CD4-positive, alpha-beta memory T cell (primary cell): ENCODE results near the gene PSEN1. TPM values are rescaled to one million over a fixed set of nuclear protein-coding genes. Genes with fewer than 3 reads are reported as not detected.

Experiments
- CTCF ChIA-PET: fragments of 350-600 bp; sonication (Branson Sonifier 250); formaldehyde crosslinking; loops from one replicate; lab custom pipeline; 2021; ENCODE audit warnings: inconsistent platforms; ENCODE audit not compliant: partially characterized antibody; lab: Charles Lee
- POLR2A ChIA-PET: fragments of 350-600 bp; sonication (Branson Sonifier 250); formaldehyde crosslinking; loops from one replicate; lab custom pipeline; 2021; ENCODE audit not compliant: partially characterized antibody; lab: Charles Lee
- DNase-seq, 5 donors: peaks; one replicate each; pipeline versions ENCODE4 v3.0.0 to v3.0.0-alpha.2; 2020 to 2022; ENCODE audit warnings: mixed read lengths in 1 of 5
- H3K27ac ChIP-seq: one replicate; pipeline ENCODE4 v1.7.0; 2013; ENCODE audit warnings: low read depth, low read length
- H3K27me3 ChIP-seq: 2 replicates; pipeline ENCODE4 v1.7.0; 2013; ENCODE audit warnings: mild to moderate bottlenecking, low read length, moderate library complexity; ENCODE audit not compliant: insufficient read depth
- H3K36me3 ChIP-seq: 2 replicates; pipeline ENCODE4 v1.7.0; 2013; ENCODE audit warnings: mild to moderate bottlenecking, low read length, moderate library complexity; ENCODE audit not compliant: insufficient read depth
- H3K4me1 ChIP-seq: 2 replicates; pipeline ENCODE4 v1.7.0; 2013; ENCODE audit warnings: mild to moderate bottlenecking, low read length, moderate library complexity; ENCODE audit not compliant: insufficient read depth
- H3K4me3 ChIP-seq, 2 donors: one replicate each; pipeline ENCODE4 v1.7.0; 2013; ENCODE audit warnings: low read length in 2 of 2, mild to moderate bottlenecking in 1 of 2
- H3K9me3 ChIP-seq, 2 donors: one replicate each; pipeline ENCODE4 v1.7.0; 2013; ENCODE audit warnings: low read length in 2 of 2, control low read depth in 1 of 2; ENCODE audit not compliant: control insufficient read depth in 1 of 2
- H3K27ac Mint-ChIP-seq, 7 donors: one replicate each; pipeline ENCODE4 v1.8.0; 2020 to 2021; ENCODE audit warnings: mixed read lengths in 7 of 7, mild to moderate bottlenecking in 6 of 7, inconsistent platforms in 3 of 7, moderate library complexity in 3 of 7
- H3K27me3 Mint-ChIP-seq, 2 donors: one replicate each; pipeline ENCODE4 v1.8.0; 2020 to 2021; ENCODE audit warnings: mixed read lengths in 2 of 2
- H3K36me3 Mint-ChIP-seq, 2 donors: one replicate each; pipeline ENCODE4 v1.8.0; 2020 to 2021; ENCODE audit warnings: mixed read lengths in 2 of 2, inconsistent platforms in 1 of 2, mild to moderate bottlenecking in 1 of 2
- H3K4me1 Mint-ChIP-seq, 4 donors: one replicate each; pipeline ENCODE4 v1.8.0; 2020 to 2021; ENCODE audit warnings: mixed read lengths in 4 of 4, mild to moderate bottlenecking in 1 of 4
- H3K4me3 Mint-ChIP-seq, 8 donors: one replicate each; pipeline ENCODE4 v1.8.0; 2020 to 2021; ENCODE audit warnings: mixed read lengths in 8 of 8, mild to moderate bottlenecking in 7 of 8, moderate library complexity in 6 of 8, inconsistent platforms in 3 of 8
- H3K9me3 Mint-ChIP-seq, 8 donors: one replicate each; pipeline ENCODE4 v1.8.0; 2020 to 2021; ENCODE audit warnings: mixed read lengths in 8 of 8, mild to moderate bottlenecking in 5 of 8, inconsistent platforms in 3 of 8, moderate library complexity in 1 of 8
- intact Hi-C: fragments of 100-400 bp; cut with micrococcal nuclease; formaldehyde crosslinking; loops from one replicate; pipeline ENCODE4 v1.15.1; 2023
- polyA plus RNA-seq, 2 donors: library from polyadenylated mRNA; unstranded; fragments of 300-500 nt; fragmentation: Illumina TruSeq; gene quantifications; one replicate each; pipeline ENCODE4 v1.2.3, GENCODE V29; 2021
- total RNA-seq, 2 experiments: library from RNA; stranded (reverse); gene quantifications; one replicate each; pipeline ENCODE4 v1.2.3, GENCODE V29; 2021

PSEN1 gene
- total and polyA plus RNA-seq, 4 experiments from 2014 or later = 36.0 to 51.7 (median 41.8) TPM

- peak overlapping the region in 1 of 2 donors; percentile 58 for H3K4me3 ChIP-seq
- ChIA-PET CTCF (interaction anchor here (0.8 to 1.7 kb wide), 6 partner anchors 10 to 109 kb away, joined by 3 to 5 read pairs (median 4); partner anchors contain the start of genes RBM25 and ZFYVE1), POLR2A (interaction anchor here (0.6 to 3.6 kb wide), 17 partner anchors 8 to 948 kb away, joined by 3 to 46 read pairs (median 4); partner anchors contain the start of genes ALDH6A1, COQ6, DCAF4 and DNAL1)
- Mint-ChIP-seq H3K27me3 (no peaks in the 10 kb centered on the region), H3K4me1 (peaks cover 22 to 39% (median 26%) of the 10 kb centered on the region in 4 donors), H3K27ac (peak overlapping the region; percentile 93 to 100 (median 99)), H3K4me3 (peak overlapping the region; percentile 89 to 98 (median 96)), H3K36me3 (peaks cover 13 to 14% of the 10 kb centered on the region in 2 donors), H3K9me3 (peaks cover 0 to 21% (median 13%) of the 10 kb centered on the region in 8 donors)
- H3K27me3 ChIP-seq = no peaks in the 10 kb centered on the region
- intact Hi-C loops = loop anchor here (1.0 kb wide), 2 partner anchors 78 to 109 kb away; partner anchors contain the start of genes RBM25 and ZFYVE1
- H3K36me3 ChIP-seq = no peaks in the 10 kb centered on the region
- H3K4me1 ChIP-seq = peaks cover 22% of the 10 kb centered on the region
- H3K27ac ChIP-seq = peak overlapping the region; percentile 90
- no peak for DNase-seq
- no peaks in the 10 kb centered on the region for H3K9me3 ChIP-seq
Observed at GRCh38 chr14:73136085-73136386, 271 bp upstream of the PSEN1 start.

GRCh38 chr14:73140811-73141323 lies 4.6 kb downstream of the PSEN1 start:
- no peak for DNase-seq
- intact Hi-C loops = no loop called here
- peak overlapping the region; percentile 13 to 75 (median 43) for H3K27ac Mint-ChIP-seq
- H3K27me3 Mint-ChIP-seq = no peaks in the 10 kb centered on the region
- Histone ChIP-seq H3K27ac (no peak overlapping the region), H3K27me3 (no peaks in the 10 kb centered on the region), H3K9me3 (no peaks in the 10 kb centered on the region), H3K4me3 (no peak overlapping the region), H3K4me1 (peaks cover 28% of the 10 kb centered on the region), H3K36me3 (no peaks in the 10 kb centered on the region)
- H3K4me1 Mint-ChIP-seq = peaks cover 37 to 56% (median 43%) of the 10 kb centered on the region in 4 donors
- peaks cover 0 to 2% (median 0%) of the 10 kb centered on the region in 8 donors for H3K9me3 Mint-ChIP-seq
- H3K36me3 Mint-ChIP-seq = peaks cover 5 to 20% of the 10 kb centered on the region in 2 donors
- H3K4me3 Mint-ChIP-seq = peak overlapping the region in 3 of 8 donors; percentile 21 to 54 (median 52)
- CTCF ChIA-PET = no interaction called here
- POLR2A ChIA-PET = no interaction called here

DNA sequence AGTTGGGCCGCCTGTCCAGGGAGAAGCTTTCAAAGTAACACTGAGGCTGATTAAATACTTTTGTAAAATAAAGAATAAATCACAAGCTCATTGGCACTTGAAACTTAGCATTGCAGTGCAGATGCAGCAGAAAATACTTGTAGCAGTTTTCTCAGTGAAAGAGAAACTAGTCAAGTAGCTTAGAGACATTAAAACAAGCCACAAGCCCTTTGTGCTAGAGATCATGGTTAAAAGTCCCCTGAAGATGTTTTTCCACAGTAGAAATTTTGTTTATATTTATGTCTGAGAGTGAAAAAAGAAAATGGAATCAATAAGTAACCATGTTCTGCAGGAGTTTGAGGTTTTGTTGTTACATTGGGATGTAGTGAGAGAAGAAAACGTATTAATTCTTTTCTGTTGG lies 5.9 kb downstream of the PSEN1 start:
- ChIA-PET POLR2A (no interaction called here), CTCF (no interaction called here)
- no peak overlapping the region for H3K27ac ChIP-seq
- H3K9me3 ChIP-seq = no peaks in the 10 kb centered on the region
- no peaks in the 10 kb centered on the region for H3K36me3 ChIP-seq
- no peaks in the 10 kb centered on the region for H3K27me3 ChIP-seq
- no peak overlapping the region for H3K4me3 ChIP-seq
- Mint-ChIP-seq H3K27ac (peak overlapping the region in 5 of 7 donors; percentile 29 to 81 (median 54)), H3K4me1 (peaks cover 31 to 49% (median 41%) of the 10 kb centered on the region in 4 donors), H3K9me3 (no peaks in the 10 kb centered on the region), H3K4me3 (peak overlapping the region in 1 of 8 donors; percentile 13), H3K27me3 (no peaks in the 10 kb centered on the region), H3K36me3 (peaks cover 5 to 18% of the 10 kb centered on the region in 2 donors)
- intact Hi-C loops = no loop called here
- H3K4me1 ChIP-seq = peaks cover 22% of the 10 kb centered on the region
- no peak for DNase-seq

- H3K9me3 ChIP-seq = no peaks in the 10 kb centered on the region
- peaks cover 30 to 43% (median 37%) of the 10 kb centered on the region in 4 donors for H3K4me1 Mint-ChIP-seq
- H3K4me1 ChIP-seq = peaks cover 15% of the 10 kb centered on the region
- no peaks in the 10 kb centered on the region for H3K27me3 Mint-ChIP-seq
- POLR2A ChIA-PET = no interaction called here
- H3K27me3 ChIP-seq = no peaks in the 10 kb centered on the region
- H3K27ac ChIP-seq = no peak overlapping the region
- peaks cover 5 to 26% of the 10 kb centered on the region in 2 donors for H3K36me3 Mint-ChIP-seq
- CTCF ChIA-PET = no interaction called here
- peak overlapping the region; percentile 29 to 81 (median 49) for H3K27ac Mint-ChIP-seq
- no peak for DNase-seq
- intact Hi-C loops = no loop called here
- peaks cover 6% of the 10 kb centered on the region for H3K36me3 ChIP-seq
- no peaks in the 10 kb centered on the region for H3K9me3 Mint-ChIP-seq
- no peak overlapping the region for H3K4me3 ChIP-seq
- peak overlapping the region in 1 of 8 donors; percentile 32 for H3K4me3 Mint-ChIP-seq
Observed at GRCh38 chr14:73143003-73143402, 6.7 kb downstream of the PSEN1 start.

- peaks cover 30 to 43% (median 37%) of the 10 kb centered on the region in 4 donors for H3K4me1 Mint-ChIP-seq
- H3K9me3 ChIP-seq = no peaks in the 10 kb centered on the region
- no peaks in the 10 kb centered on the region for H3K9me3 Mint-ChIP-seq
- H3K27me3 Mint-ChIP-seq = no peaks in the 10 kb centered on the region
- H3K36me3 Mint-ChIP-seq = peaks cover 5 to 31% of the 10 kb centered on the region in 2 donors
- H3K27me3 ChIP-seq = no peaks in the 10 kb centered on the region
- peak overlapping the region in 1 of 8 donors; percentile 13 for H3K4me3 Mint-ChIP-seq
- ChIA-PET CTCF (interaction anchor here (1.0 kb wide), 1 partner anchor 18 kb away, joined by 3 read pairs; no protein-coding TSS in a partner anchor), POLR2A (no interaction called here)
- DNase-seq = no peak
- peaks cover 12% of the 10 kb centered on the region for H3K36me3 ChIP-seq
- peaks cover 15% of the 10 kb centered on the region for H3K4me1 ChIP-seq
- H3K27ac ChIP-seq = no peak overlapping the region
- no peak overlapping the region for H3K4me3 ChIP-seq
- peak overlapping the region in 4 of 7 donors; percentile 29 to 50 (median 44) for H3K27ac Mint-ChIP-seq
- intact Hi-C loops = no loop called here
Observed at GRCh38 chr14:73143617-73144016, 7.3 kb downstream of the PSEN1 start.

DNA sequence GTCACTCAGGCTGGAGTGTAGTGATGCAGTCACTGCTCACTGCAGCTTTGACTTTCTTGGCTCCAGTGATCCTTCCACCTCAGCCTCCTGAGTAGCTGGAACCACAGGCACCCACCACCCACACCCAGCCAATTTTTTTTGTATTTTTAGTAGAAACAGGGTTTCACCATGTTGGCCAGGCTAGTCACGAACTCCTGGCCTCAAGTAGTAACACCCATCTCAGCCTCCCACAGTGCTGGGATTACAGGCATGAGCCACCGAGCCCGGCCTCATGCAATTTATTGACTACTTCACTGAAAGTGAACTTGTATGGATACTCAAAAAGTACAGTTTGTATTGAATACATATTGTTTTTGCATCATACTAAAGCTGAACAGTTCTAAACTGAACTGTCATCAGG lies 9.1 kb downstream of the PSEN1 start:
- H3K4me1 ChIP-seq = peaks cover 15% of the 10 kb centered on the region
- Mint-ChIP-seq H3K27me3 (no peaks in the 10 kb centered on the region), H3K9me3 (no peaks in the 10 kb centered on the region), H3K4me1 (peaks cover 27 to 43% (median 34%) of the 10 kb centered on the region in 4 donors), H3K27ac (peak overlapping the region in 1 of 7 donors; percentile 29), H3K36me3 (peaks cover 8 to 45% of the 10 kb centered on the region in 2 donors), H3K4me3 (no peak overlapping the region)
- DNase-seq = no peak
- intact Hi-C loops = no loop called here
- H3K36me3 ChIP-seq = peaks cover 26% of the 10 kb centered on the region
- no peaks in the 10 kb centered on the region for H3K9me3 ChIP-seq
- ChIA-PET CTCF (no interaction called here), POLR2A (interaction anchor here (0.6 kb wide), 1 partner anchor 10 kb away, joined by 3 read pairs; the partner anchor contains the start of gene PSEN1)
- no peak overlapping the region for H3K27ac ChIP-seq
- no peaks in the 10 kb centered on the region for H3K27me3 ChIP-seq
- H3K4me3 ChIP-seq = no peak overlapping the region

DNA sequence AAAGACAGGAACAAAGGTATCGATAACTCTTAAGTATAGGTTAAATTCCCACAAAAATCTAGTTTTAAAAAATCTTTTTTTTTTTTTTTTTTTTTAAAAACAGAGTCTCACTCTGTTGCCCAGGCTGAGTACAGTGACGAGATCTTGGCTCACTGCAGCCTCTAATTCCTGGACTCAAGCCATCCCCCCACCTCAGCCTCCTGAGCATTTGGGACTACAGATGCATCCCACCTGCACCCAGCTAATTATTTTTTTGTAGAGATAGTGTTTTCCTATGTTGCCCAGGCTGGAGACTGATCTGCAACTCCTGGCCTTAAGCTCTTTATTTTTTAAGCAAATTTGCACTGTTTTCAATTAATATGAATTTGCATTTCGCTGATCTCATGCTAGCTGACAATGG lies 9.8 kb downstream of the PSEN1 start:
- H3K27ac ChIP-seq = no peak overlapping the region
- no peaks in the 10 kb centered on the region for H3K9me3 Mint-ChIP-seq
- ChIA-PET POLR2A (no interaction called here), CTCF (no interaction called here)
- H3K27ac Mint-ChIP-seq = peak overlapping the region in 1 of 7 donors; percentile 78
- no peaks in the 10 kb centered on the region for H3K9me3 ChIP-seq
- H3K36me3 Mint-ChIP-seq = peaks cover 4 to 42% of the 10 kb centered on the region in 2 donors
- intact Hi-C loops = no loop called here
- H3K4me1 Mint-ChIP-seq = peaks cover 21 to 36% (median 27%) of the 10 kb centered on the region in 4 donors
- H3K4me3 ChIP-seq = no peak overlapping the region
- no peaks in the 10 kb centered on the region for H3K27me3 Mint-ChIP-seq
- peaks cover 26% of the 10 kb centered on the region for H3K36me3 ChIP-seq
- no peak overlapping the region for H3K4me3 Mint-ChIP-seq
- no peak for DNase-seq
- H3K4me1 ChIP-seq = peaks cover 8% of the 10 kb centered on the region
- H3K27me3 ChIP-seq = no peaks in the 10 kb centered on the region
